ENCODE data around the gene FNDC3B.

Gene FNDC3B

GRCh38 chr3:172371544-172371943 is 332.2 kb downstream of the FNDC3B start:
- TF ChIP-seq CTCF (IDR thresholded peaks at IDR 0.05; ENCODE audit: low read length), result no peak
- no peak for TF ChIP-seq EZH2 (optimal IDR thresholded peaks at IDR 0.05; ENCODE audit: low read depth, low read length)
- no peak for TF ChIP-seq EZH2phosphoT487 (IDR thresholded peaks at IDR 0.05; ENCODE audit: low read length)
- H3K79me2 ChIP-seq (ENCODE audit: low read length), result no peaks in the 10 kb centered on the region

GRCh38 chr3:172372895-172373294 is 333.5 kb downstream of the FNDC3B start:
- Histone ChIP-seq H3K4me3 (ENCODE audit: low read length) (no peak overlapping the region), H3K9me3 (replicated peaks; ENCODE audit: insufficient read depth, low read length) (no peaks in the 10 kb centered on the region), H3K27ac (ENCODE audit: low read length) (no peak overlapping the region), H3K9ac (ENCODE audit: low read length) (no peak overlapping the region), H2AFZ (ENCODE audit: low read length) (no peak overlapping the region), H3K9me2 (replicated peaks; ENCODE audit: insufficient read depth, low read length) (no peaks in the 10 kb centered on the region), H4K20me1 (ENCODE audit: insufficient read depth, low read length) (no peaks in the 10 kb centered on the region), H3K36me3 (replicated peaks; ENCODE audit: insufficient read depth, low read length) (peaks cover 1% of the 10 kb centered on the region; the same call in 1 of the 2 replicates), H3K79me2 (ENCODE audit: low read length) (no peaks in the 10 kb centered on the region), H3F3A (ENCODE audit: insufficient read depth, low read length) (no peaks in the 10 kb centered on the region), H3K4me2 (ENCODE audit: low read depth, low read length) (no peak overlapping the region), H3K4me1 (ENCODE audit: low read length) (no peaks in the 10 kb centered on the region), H3K27me3 (replicated peaks; ENCODE audit: insufficient read depth, low read length) (no peaks in the 10 kb centered on the region)
- no peak for TF ChIP-seq CTCF (IDR thresholded peaks at IDR 0.05; ENCODE audit: low read length)
- no peak for DNase-seq

More at GRCh38 chr3:172371544-172371943, 332.2 kb downstream of the FNDC3B start:
- H3K9me3 ChIP-seq (replicated peaks; ENCODE audit: insufficient read depth, low read length), result no peaks in the 10 kb centered on the region
- H3K9me2 ChIP-seq (replicated peaks; ENCODE audit: insufficient read depth, low read length), result no peaks in the 10 kb centered on the region
- no peak for DNase-seq
- no peak overlapping the region for H3K4me2 ChIP-seq (ENCODE audit: low read depth, low read length)
- H3K9ac ChIP-seq (ENCODE audit: low read length), result no peak overlapping the region
- H2AFZ ChIP-seq (ENCODE audit: low read length), result no peak overlapping the region
- no peak overlapping the region for H3K4me3 ChIP-seq (ENCODE audit: low read length)
- H3K36me3 ChIP-seq (replicated peaks; ENCODE audit: insufficient read depth, low read length), result no peaks in the 10 kb centered on the region
- no peaks in the 10 kb centered on the region for H3K27me3 ChIP-seq (replicated peaks; ENCODE audit: insufficient read depth, low read length)
- H3K4me1 ChIP-seq (ENCODE audit: low read length), result no peaks in the 10 kb centered on the region
- no peak overlapping the region for H3K27ac ChIP-seq (ENCODE audit: low read length)
- H3F3A ChIP-seq (ENCODE audit: insufficient read depth, low read length), result no peaks in the 10 kb centered on the region
- H4K20me1 ChIP-seq (ENCODE audit: insufficient read depth, low read length), result no peaks in the 10 kb centered on the region

GRCh38 chr3:172373912-172374311 is 334.5 kb downstream of the FNDC3B start:
- H4K20me1 ChIP-seq (ENCODE audit: insufficient read depth, low read length), result no peaks in the 10 kb centered on the region
- no peaks in the 10 kb centered on the region for H3K79me2 ChIP-seq (ENCODE audit: low read length)
- H3K4me3 ChIP-seq (ENCODE audit: low read length), result no peak overlapping the region
- TF ChIP-seq EZH2phosphoT487 (IDR thresholded peaks at IDR 0.05; ENCODE audit: low read length) (no peak), CTCF (IDR thresholded peaks at IDR 0.05; ENCODE audit: low read length) (no peak), EZH2 (optimal IDR thresholded peaks at IDR 0.05; ENCODE audit: low read depth, low read length) (no peak)
- no peak overlapping the region for H2AFZ ChIP-seq (ENCODE audit: low read length)
- no peak overlapping the region for H3K9ac ChIP-seq (ENCODE audit: low read length)
- DNase-seq, result no peak
- H3K4me2 ChIP-seq (ENCODE audit: low read depth, low read length), result no peak overlapping the region
- H3K9me3 ChIP-seq (replicated peaks; ENCODE audit: insufficient read depth, low read length), result no peaks in the 10 kb centered on the region
- H3K27me3 ChIP-seq (replicated peaks; ENCODE audit: insufficient read depth, low read length), result no peaks in the 10 kb centered on the region
- no peaks in the 10 kb centered on the region for H3K9me2 ChIP-seq (replicated peaks; ENCODE audit: insufficient read depth, low read length)
- no peaks in the 10 kb centered on the region for H3K4me1 ChIP-seq (ENCODE audit: low read length)
- no peaks in the 10 kb centered on the region for H3F3A ChIP-seq (ENCODE audit: insufficient read depth, low read length)
- no peak overlapping the region for H3K27ac ChIP-seq (ENCODE audit: low read length)
- peaks cover 11% of the 10 kb centered on the region; the same call in 1 of the 2 replicates for H3K36me3 ChIP-seq (replicated peaks; ENCODE audit: insufficient read depth, low read length)
